GM06990 (cell line): ENCODE measurements around the gene ZNF277.
A peak's percentile ranks its signal among the peaks of the same experiment; 100 is the strongest.
"Not testable (repeated sequence)": the region's sequence is repeated elsewhere in the genome, so short reads cannot be mapped to it uniquely, and the experiment has no call there.

Experiments
- DNase-seq: peaks from one replicate; pipeline ENCODE4 v3.0.0-alpha.2; 2011; ENCODE audit not compliant: insufficient read length; ENCODE audit errors: extremely low read depth
- H3K27me3 ChIP-seq: replicated peaks from 2 replicates; pipeline ENCODE4 v1.6.0; 2011; ENCODE audit warnings: low read length; ENCODE audit not compliant: control insufficient read depth, insufficient read depth
- H3K36me3 ChIP-seq: 2 replicates; pipeline ENCODE4 v1.5.1; 2011; ENCODE audit warnings: low read length; ENCODE audit not compliant: control insufficient read depth, insufficient read depth
- H3K4me3 ChIP-seq: replicated peaks from 2 replicates; pipeline ENCODE4 v1.5.1; 2011; ENCODE audit warnings: low read depth, mild to moderate bottlenecking, control low read depth, low read length
- TF ChIP-seq, protein P1 (sequence below): IDR thresholded peaks from 2 replicates; pipeline ENCODE4 v1.5.1; 2011; ENCODE audit warnings: low read length, control low read depth, mild to moderate bottlenecking, inconsistent platforms; ENCODE audit not compliant: insufficient read depth, poor library complexity, severe bottlenecking

Gene ZNF277

DNA sequence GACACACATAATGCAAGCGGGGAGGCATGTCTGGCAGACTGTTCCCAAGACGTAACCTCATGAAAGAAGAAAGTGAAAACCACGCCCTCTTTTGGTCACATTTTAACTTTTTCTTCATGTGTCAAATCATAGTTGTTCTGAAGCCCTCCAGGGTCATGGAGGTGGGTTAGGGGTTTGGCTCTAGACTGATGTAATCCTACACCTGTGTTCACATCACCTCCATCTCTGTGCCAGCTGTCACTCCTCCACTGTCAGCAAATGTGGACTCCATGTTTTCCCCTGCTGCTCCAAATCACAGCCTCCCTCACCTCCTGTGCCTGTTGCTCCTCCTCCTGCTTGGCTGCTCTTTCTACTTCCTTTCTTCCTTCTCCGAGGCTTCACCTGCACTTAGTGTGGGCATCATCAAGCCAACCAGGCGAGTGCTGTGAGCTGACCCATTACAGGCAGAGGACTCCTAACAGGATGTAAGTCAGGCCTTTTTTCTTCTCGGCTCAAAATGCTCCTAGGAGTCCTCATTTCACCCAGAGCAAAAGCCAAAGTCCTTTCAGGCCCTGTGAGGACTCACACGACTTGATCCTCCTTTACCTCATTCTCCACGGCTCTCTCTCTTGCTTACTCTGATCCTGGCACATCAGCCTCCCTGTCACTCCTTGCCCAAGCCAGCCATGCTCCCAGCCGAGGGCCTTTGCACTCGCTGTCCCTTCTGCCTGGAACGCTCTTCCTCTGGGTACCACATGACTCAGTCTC, 177.3 kb downstream of the ZNF277 start:
- Histone ChIP-seq H3K36me3 (no peaks in the 10 kb centered on the region), H3K4me3 (no peak overlapping the region), H3K27me3 (no peaks in the 10 kb centered on the region)
- DNase-seq, result peak; percentile 10
- TF ChIP-seq, protein P1, sequence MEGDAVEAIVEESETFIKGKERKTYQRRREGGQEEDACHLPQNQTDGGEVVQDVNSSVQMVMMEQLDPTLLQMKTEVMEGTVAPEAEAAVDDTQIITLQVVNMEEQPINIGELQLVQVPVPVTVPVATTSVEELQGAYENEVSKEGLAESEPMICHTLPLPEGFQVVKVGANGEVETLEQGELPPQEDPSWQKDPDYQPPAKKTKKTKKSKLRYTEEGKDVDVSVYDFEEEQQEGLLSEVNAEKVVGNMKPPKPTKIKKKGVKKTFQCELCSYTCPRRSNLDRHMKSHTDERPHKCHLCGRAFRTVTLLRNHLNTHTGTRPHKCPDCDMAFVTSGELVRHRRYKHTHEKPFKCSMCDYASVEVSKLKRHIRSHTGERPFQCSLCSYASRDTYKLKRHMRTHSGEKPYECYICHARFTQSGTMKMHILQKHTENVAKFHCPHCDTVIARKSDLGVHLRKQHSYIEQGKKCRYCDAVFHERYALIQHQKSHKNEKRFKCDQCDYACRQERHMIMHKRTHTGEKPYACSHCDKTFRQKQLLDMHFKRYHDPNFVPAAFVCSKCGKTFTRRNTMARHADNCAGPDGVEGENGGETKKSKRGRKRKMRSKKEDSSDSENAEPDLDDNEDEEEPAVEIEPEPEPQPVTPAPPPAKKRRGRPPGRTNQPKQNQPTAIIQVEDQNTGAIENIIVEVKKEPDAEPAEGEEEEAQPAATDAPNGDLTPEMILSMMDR, result no peak

DNA sequence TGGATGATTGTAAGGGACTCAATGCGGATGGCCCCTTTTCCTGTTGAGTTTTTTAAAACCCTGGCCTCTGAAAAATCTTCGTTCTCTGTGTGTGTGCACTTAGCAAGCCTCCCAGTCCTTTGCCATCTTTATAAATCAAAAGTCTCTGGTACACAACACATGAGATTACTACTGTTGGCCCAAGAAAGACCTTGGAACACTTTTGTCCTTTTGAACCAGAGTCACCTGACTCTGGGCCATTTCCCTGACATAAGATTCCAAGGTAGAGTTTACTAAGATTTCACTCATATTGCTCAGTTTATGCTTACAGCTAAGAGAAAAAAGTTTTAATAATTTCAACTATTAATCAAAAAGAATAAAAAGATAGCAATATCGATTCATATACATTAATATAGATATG, 179.0 kb downstream of the ZNF277 start:
- TF ChIP-seq, protein P1, result no peak
- H3K4me3 ChIP-seq, result no peak overlapping the region
- DNase-seq, result no peak
- no peaks in the 10 kb centered on the region for H3K36me3 ChIP-seq
- no peaks in the 10 kb centered on the region for H3K27me3 ChIP-seq

DNA sequence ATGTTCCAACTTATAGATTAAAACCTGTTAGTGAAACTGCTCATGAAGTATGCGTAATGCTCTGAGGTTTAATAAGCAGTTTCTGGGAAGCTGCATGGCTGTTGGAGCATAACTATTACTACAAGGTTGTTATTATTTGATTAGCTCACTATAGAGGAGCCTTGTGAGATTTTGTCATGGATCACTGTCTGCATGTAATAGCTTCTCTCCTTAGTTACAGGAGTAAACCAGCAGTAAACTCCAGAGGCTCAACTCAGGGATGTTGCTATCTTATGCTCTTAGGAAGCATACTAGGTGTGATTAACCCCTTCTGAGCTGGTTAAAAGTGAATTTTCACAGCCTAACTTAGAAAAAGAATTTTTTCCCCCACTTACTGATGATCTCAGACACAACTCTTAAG, 180.1 kb downstream of the ZNF277 start:
- Histone ChIP-seq H3K27me3 (no peaks in the 10 kb centered on the region), H3K36me3 (no peaks in the 10 kb centered on the region), H3K4me3 (no peak overlapping the region)
- DNase-seq, result no peak
- TF ChIP-seq, protein P1, result no peak

DNA sequence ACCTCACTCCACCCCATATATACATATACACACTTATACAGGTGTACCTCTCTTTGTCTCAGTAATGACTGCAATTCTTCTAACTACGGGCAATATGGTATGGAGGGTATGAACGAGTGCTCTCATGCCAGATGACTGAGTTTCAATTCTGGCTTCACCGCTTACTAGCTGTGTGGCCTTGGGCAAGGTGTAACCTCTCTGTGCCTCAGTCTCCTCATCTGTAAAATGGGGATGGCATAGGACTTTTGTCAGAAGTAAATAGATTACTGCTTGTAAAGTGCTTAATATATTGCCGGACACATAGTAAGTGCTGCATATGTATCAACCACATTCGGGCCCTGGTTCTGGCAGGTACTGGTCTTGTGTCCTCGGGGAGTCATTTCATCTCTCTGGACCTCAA, 183.7 kb downstream of the ZNF277 start:
- TF ChIP-seq, protein P1, result no peak
- no peak for DNase-seq
- no peaks in the 10 kb centered on the region for H3K27me3 ChIP-seq

DNA sequence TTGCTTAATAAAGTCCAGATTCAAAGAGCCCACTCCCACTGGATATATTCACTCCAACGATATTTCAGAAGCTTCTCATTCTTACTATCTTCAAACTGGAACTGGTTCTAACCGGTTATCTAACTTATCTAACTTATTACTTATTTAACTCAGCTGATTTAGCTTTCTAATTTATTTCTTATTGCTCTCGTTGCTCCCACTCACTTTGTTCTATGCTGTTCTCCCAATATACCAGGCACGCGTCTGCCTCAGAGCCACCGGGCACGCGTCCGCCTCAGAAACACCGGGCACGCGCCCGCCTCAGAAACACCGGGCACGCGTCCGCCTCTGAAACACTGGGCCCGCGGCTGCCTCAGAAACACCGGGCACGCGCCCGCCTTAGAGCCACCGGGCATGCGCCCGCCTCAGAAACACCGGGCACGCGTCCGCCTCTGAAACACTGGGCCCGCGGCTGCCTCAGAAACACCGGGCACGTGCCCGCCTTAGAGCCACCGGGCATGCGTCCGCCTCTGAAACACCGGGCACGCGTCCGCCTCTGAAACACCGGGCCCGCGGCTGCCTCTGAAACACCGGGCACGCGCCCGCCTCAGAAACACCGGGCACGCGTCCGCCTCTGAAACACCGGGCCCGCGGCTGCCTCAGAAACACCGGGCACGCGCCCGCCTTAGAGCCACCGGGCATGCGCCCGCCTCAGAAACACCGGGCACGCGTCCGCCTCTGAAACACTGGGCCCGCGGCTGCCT, 184.8 kb downstream of the ZNF277 start:
- not testable (repeated sequence) for H3K36me3 ChIP-seq, H3K27me3 ChIP-seq
- DNase-seq, result peak; percentile 44
- 0 out of 2 replicates have a peak overlapping the region, but pooled peaks have one; percentile 1 for H3K4me3 ChIP-seq

More for the DNA sequence above, 183.7 kb downstream of the ZNF277 start:
- no peaks in the 10 kb centered on the region for H3K36me3 ChIP-seq
- H3K4me3 ChIP-seq, result no peak overlapping the region

DNA sequence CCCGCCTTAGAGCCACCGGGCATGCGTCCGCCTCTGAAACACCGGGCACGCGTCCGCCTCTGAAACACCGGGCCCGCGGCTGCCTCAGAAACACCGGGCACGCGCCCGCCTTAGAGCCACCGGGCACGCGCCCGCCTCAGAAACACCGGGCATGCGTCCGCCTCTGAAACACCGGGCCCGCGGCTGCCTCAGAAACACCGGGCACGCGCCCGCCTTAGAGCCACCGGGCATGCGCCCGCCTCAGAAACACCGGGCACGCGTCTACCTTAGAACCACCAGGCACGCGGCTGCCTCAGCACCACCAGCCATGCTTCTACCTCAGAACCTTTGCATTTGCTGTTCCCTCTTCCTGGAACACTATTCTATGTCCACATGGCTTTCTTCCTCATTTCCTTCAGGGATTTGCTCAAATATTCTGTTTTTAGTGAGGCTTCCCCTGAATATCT, 185.4 kb downstream of the ZNF277 start:
- not testable (repeated sequence) for H3K36me3 ChIP-seq, H3K27me3 ChIP-seq
- peak; percentile 72 for DNase-seq
- H3K4me3 ChIP-seq, result peak overlapping the region; percentile 59
